DMS79 treated with DMSO at 0.1 percent for 48 hours (cell line): Measurements from ENCODE around the gene CACNA1E.

ENCODE experiments used
- DNase-seq: peaks from one replicate; lab custom pipeline; 2025; lab: John Stamatoyannopoulos, UW

Gene CACNA1E

GRCh38 chr1:181637998-181638397 lies 154.7 kb downstream of the CACNA1E start:
- no peak for DNase-seq

- peak; percentile 32 for DNase-seq
These were observed 157.6 kb downstream of the CACNA1E start for GRCh38 chr1:181640956-181641355.

- DNase-seq, result no peak
These were observed 160.3 kb downstream of the CACNA1E start for GRCh38 chr1:181643631-181644030.

GRCh38 chr1:181645171-181645570 lies 161.9 kb downstream of the CACNA1E start:
- DNase-seq, result no peak

- DNase-seq, result no peak
These were observed 163.4 kb downstream of the CACNA1E start for GRCh38 chr1:181646710-181647109.

GRCh38 chr1:181647314-181648035 lies 164.2 kb downstream of the CACNA1E start:
- no peak for DNase-seq

- no peak for DNase-seq
These were observed 168.0 kb downstream of the CACNA1E start for GRCh38 chr1:181651276-181651675.

- no peak for DNase-seq
These were observed 172.4 kb downstream of the CACNA1E start for GRCh38 chr1:181655756-181656155.

- no peak for DNase-seq
These were observed 173.2 kb downstream of the CACNA1E start for GRCh38 chr1:181656491-181656890.

- no peak for DNase-seq
These were observed 175.3 kb downstream of the CACNA1E start for GRCh38 chr1:181658581-181658980.

- no peak for DNase-seq
These were observed 176.1 kb downstream of the CACNA1E start for GRCh38 chr1:181659321-181659957.

- DNase-seq, result no peak
These were observed 177.3 kb downstream of the CACNA1E start for GRCh38 chr1:181660621-181661020.

GRCh38 chr1:181661569-181661968 lies 178.3 kb downstream of the CACNA1E start:
- DNase-seq, result no peak

- DNase-seq, result no peak
These were observed 179.3 kb downstream of the CACNA1E start for GRCh38 chr1:181662606-181663005.

GRCh38 chr1:181664543-181664942 lies 181.2 kb downstream of the CACNA1E start:
- DNase-seq, result no peak

GRCh38 chr1:181669246-181669645 lies 185.9 kb downstream of the CACNA1E start:
- no peak for DNase-seq

GRCh38 chr1:181674617-181675016 lies 191.3 kb downstream of the CACNA1E start:
- peak; percentile 19 for DNase-seq

- no peak for DNase-seq
These were observed 192.0 kb downstream of the CACNA1E start for GRCh38 chr1:181675091-181675917.

- no peak for DNase-seq
These were observed 192.5 kb downstream of the CACNA1E start for GRCh38 chr1:181675918-181676190.

- DNase-seq, result peak; percentile 12
These were observed 193.0 kb downstream of the CACNA1E start for GRCh38 chr1:181676269-181676668.

GRCh38 chr1:181680332-181680731 lies 197.0 kb downstream of the CACNA1E start:
- no peak for DNase-seq

GRCh38 chr1:181680871-181681270 lies 197.6 kb downstream of the CACNA1E start:
- no peak for DNase-seq

- no peak for DNase-seq
These were observed 201.9 kb downstream of the CACNA1E start for GRCh38 chr1:181685211-181685610.
